Suprapubic skin (tissue), 4 donors: ENCODE results near the gene KLF6. TPM values are rescaled to one million over a fixed set of nuclear protein-coding genes. Genes with fewer than 3 reads are reported as not detected.
"Not testable (repeated sequence)": the region's sequence is repeated elsewhere in the genome, so short reads cannot be mapped to it uniquely, and the experiment has no call there.

Experiments used
- DNase-seq, 2 donors: peaks; one replicate each; pipeline ENCODE4 v3.0.0-alpha.2; 2019; ENCODE audit warnings: low spot score in 2 of 2
- H3K27ac ChIP-seq: fragments of 200-600 bp; sonication (generic); one replicate; pipeline ENCODE4 v1.5.1; 2019
- H3K27me3 ChIP-seq: fragments of 200-600 bp; sonication (generic); one replicate; pipeline ENCODE4 v1.5.1; 2019
- H3K36me3 ChIP-seq: fragments of 200-600 bp; sonication (generic); one replicate; pipeline ENCODE4 v1.5.1; 2019
- H3K4me1 ChIP-seq: fragments of 200-600 bp; sonication (generic); one replicate; pipeline ENCODE4 v1.5.1; 2019
- H3K4me3 ChIP-seq: fragments of 200-600 bp; sonication (generic); one replicate; pipeline ENCODE4 v1.5.1; 2019; ENCODE audit warnings: mild to moderate bottlenecking
- H3K9me3 ChIP-seq: fragments of 200-600 bp; sonication (generic); one replicate; pipeline ENCODE4 v1.5.1; 2019
- CTCF ChIP-seq, 2 donors: fragments of 200-600 bp in 1 of 2; fragments of 450-650 bp in 1 of 2; sonication (generic) in 1 of 2; IDR thresholded peaks; one replicate each; pipeline ENCODE4 v1.5.1; 2016 to 2019; ENCODE audit warnings: antibody characterized with exemption in 2 of 2, mild to moderate bottlenecking in 1 of 2, moderate library complexity in 1 of 2
- EP300 ChIP-seq: sonication (generic); formaldehyde crosslinking; IDR thresholded peaks from one replicate; pipeline ENCODE4 v1.6.1; 2017; ENCODE audit warnings: antibody characterized with exemption
- POLR2A ChIP-seq, 2 donors: fragments of 450-650 bp; IDR thresholded peaks; one replicate each; pipeline ENCODE4 v1.6.1; 2017; ENCODE audit warnings: antibody characterized with exemption in 2 of 2, mild to moderate bottlenecking in 2 of 2, moderate library complexity in 2 of 2
- POLR2AphosphoS5 ChIP-seq, 3 donors: sonication (generic); formaldehyde crosslinking; IDR thresholded peaks; one replicate each; pipeline ENCODE4 v1.6.1; 2017; ENCODE audit warnings: antibody characterized with exemption in 3 of 3
- WGBS: methylation state at CpG from one replicate; pipeline ENCODE4 v1.1.5; 2018; 5-methylcytosine and 5-hydroxymethylcytosine counted together
- total RNA-seq, 4 donors: library from RNA; depleted of rRNA; stranded (reverse); fragments of >200 nt; gene quantifications; one replicate each; pipeline ENCODE4 v1.1.0, GENCODE V29; 2016

Gene KLF6
- total RNA-seq, 4 donors from 2014 or later, result 242 to 484 (median 276) TPM

- no peak overlapping the region for H3K27ac ChIP-seq
- whole genome bisulfite sequencing, result 87% methylated on average over 1 of the region's 1 CpG
- no peak for TF ChIP-seq POLR2AphosphoS5 (IDR thresholded peaks at IDR 0.05)
- no peak for TF ChIP-seq CTCF (IDR thresholded peaks at IDR 0.05)
- TF ChIP-seq EP300, result no peak
- TF ChIP-seq POLR2A (IDR thresholded peaks at IDR 0.05), result no peak
Observed at GRCh38 chr10:3738855-3739350, 46.1 kb downstream of the KLF6 start.

GRCh38 chr10:3737864-3738263, 47.1 kb downstream of the KLF6 start:
- no peak overlapping the region for H3K27ac ChIP-seq
- 85% methylated on average over 4 of the region's 4 CpGs for WGBS
- H3K4me3 ChIP-seq, result no peak overlapping the region
- DNase-seq, result no peak
- H3K27me3 ChIP-seq, result no peaks in the 10 kb centered on the region
- TF ChIP-seq POLR2AphosphoS5 (IDR thresholded peaks at IDR 0.05), result no peak
- H3K36me3 ChIP-seq, result no peaks in the 10 kb centered on the region
- H3K9me3 ChIP-seq, result no peaks in the 10 kb centered on the region
- H3K4me1 ChIP-seq, result peaks cover 5% of the 10 kb centered on the region

More at GRCh38 chr10:3738855-3739350, 46.1 kb downstream of the KLF6 start:
- Histone ChIP-seq H3K4me1 (peaks cover 5% of the 10 kb centered on the region), H3K27me3 (no peaks in the 10 kb centered on the region), H3K4me3 (no peak overlapping the region), H3K36me3 (no peaks in the 10 kb centered on the region), H3K9me3 (no peaks in the 10 kb centered on the region)
- no peak for DNase-seq

GRCh38 chr10:3735175-3735574, 49.8 kb downstream of the KLF6 start:
- Histone ChIP-seq H3K4me1 (no peaks in the 10 kb centered on the region), H3K36me3 (no peaks in the 10 kb centered on the region), H3K9me3 (no peaks in the 10 kb centered on the region), H3K4me3 (no peak overlapping the region), H3K27me3 (no peaks in the 10 kb centered on the region), H3K27ac (no peak overlapping the region)
- DNase-seq, result no peak
- no peak for TF ChIP-seq POLR2AphosphoS5 (IDR thresholded peaks at IDR 0.05)
- TF ChIP-seq POLR2A (IDR thresholded peaks at IDR 0.05), result no peak
- no peak for TF ChIP-seq EP300
- 89% methylated on average over 9 of the region's 10 CpGs for WGBS

- no peak for TF ChIP-seq POLR2A (IDR thresholded peaks at IDR 0.05)
- no peak for TF ChIP-seq CTCF (IDR thresholded peaks at IDR 0.05)
Observed at GRCh38 chr10:3734111-3734510, 50.9 kb downstream of the KLF6 start.

GRCh38 chr10:3732183-3732582, 52.8 kb downstream of the KLF6 start:
- 95% methylated on average over 3 of the region's 3 CpGs for WGBS
- not testable (repeated sequence) for H3K4me3 ChIP-seq, H3K36me3 ChIP-seq, H3K9me3 ChIP-seq, DNase-seq, H3K27me3 ChIP-seq, H3K27ac ChIP-seq, H3K4me1 ChIP-seq

More at GRCh38 chr10:3734111-3734510, 50.9 kb downstream of the KLF6 start:
- H3K36me3 ChIP-seq, result no peaks in the 10 kb centered on the region
- no peaks in the 10 kb centered on the region for H3K4me1 ChIP-seq
- no peak overlapping the region for H3K4me3 ChIP-seq
- no peak for DNase-seq
- H3K9me3 ChIP-seq, result no peaks in the 10 kb centered on the region
- WGBS, result 91% methylated on average over 3 of the region's 3 CpGs
- no peaks in the 10 kb centered on the region for H3K27me3 ChIP-seq
- H3K27ac ChIP-seq, result no peak overlapping the region

- no peak for DNase-seq
- 90% methylated on average over 12 of the region's 12 CpGs for WGBS
- TF ChIP-seq POLR2A (IDR thresholded peaks at IDR 0.05) (no peak), EP300 (no peak), CTCF (IDR thresholded peaks at IDR 0.05) (no peak)
Observed at GRCh38 chr10:3729397-3729976, 55.5 kb downstream of the KLF6 start.

GRCh38 chr10:3728563-3728962, 56.4 kb downstream of the KLF6 start:
- H3K9me3 ChIP-seq, result no peaks in the 10 kb centered on the region
- no peak overlapping the region for H3K27ac ChIP-seq
- 92% methylated on average over 3 of the region's 3 CpGs for WGBS
- no peak overlapping the region for H3K4me3 ChIP-seq
- TF ChIP-seq POLR2A (IDR thresholded peaks at IDR 0.05), result no peak
- H3K36me3 ChIP-seq, result no peaks in the 10 kb centered on the region
- no peak for DNase-seq
- H3K4me1 ChIP-seq, result no peaks in the 10 kb centered on the region
- H3K27me3 ChIP-seq, result no peaks in the 10 kb centered on the region

More at GRCh38 chr10:3729397-3729976, 55.5 kb downstream of the KLF6 start:
- no peak overlapping the region for H3K4me3 ChIP-seq
- no peaks in the 10 kb centered on the region for H3K4me1 ChIP-seq
- no peak overlapping the region for H3K27ac ChIP-seq
- no peaks in the 10 kb centered on the region for H3K36me3 ChIP-seq
- no peaks in the 10 kb centered on the region for H3K27me3 ChIP-seq
- no peaks in the 10 kb centered on the region for H3K9me3 ChIP-seq
